Measurements from ENCODE around the gene PPP2R3B.
A peak's percentile ranks its signal among the peaks of the same experiment; 100 is the strongest.

Gene PPP2R3B

DNA sequence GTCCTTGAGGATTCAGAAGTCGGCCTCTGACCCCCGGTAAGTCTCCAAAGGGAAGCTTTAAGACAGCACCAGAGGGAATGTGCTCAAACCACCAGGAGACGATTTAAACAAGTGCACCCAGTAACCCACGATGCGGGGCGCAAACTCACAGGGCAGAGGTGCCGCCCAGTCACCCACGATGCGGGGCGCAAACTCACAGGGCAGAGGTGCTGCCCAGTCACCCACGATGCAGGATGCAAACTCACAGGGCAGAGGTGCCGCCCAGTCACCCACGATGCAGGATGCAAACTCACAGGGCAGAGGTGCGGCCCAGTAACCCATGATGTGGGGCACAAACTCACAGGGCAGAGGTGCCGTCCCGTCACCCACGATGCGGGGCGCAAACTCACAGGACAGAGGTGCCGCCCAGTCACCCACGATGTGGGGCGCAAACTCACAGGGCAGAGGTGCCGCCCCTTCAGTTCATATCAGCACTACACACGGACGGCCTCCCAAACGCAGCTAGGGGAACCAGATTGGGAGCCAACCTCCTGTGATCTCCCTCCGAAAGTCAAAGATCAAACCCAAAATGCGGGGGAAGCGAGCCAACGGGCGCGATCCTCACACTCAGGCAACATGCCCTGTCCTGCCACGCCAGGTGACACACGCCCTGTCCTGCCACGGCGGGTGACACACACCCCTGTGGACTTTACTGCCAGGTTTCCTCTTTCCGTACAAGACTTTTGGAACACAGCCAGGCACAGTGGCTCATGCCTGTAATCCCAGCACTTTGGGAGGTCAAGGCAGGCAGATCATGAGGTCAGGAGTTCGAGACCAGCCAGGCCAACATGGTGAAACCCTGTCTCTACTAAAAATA is 11.3 kb downstream of the PPP2R3B start:
- H3K36me3 ChIP-seq (ENCODE audit: low read depth): 0 out of 2 replicates have a peak, but pooled peaks cover 3% of the 10 kb centered on the region
- TF ChIP-seq, protein P1, sequence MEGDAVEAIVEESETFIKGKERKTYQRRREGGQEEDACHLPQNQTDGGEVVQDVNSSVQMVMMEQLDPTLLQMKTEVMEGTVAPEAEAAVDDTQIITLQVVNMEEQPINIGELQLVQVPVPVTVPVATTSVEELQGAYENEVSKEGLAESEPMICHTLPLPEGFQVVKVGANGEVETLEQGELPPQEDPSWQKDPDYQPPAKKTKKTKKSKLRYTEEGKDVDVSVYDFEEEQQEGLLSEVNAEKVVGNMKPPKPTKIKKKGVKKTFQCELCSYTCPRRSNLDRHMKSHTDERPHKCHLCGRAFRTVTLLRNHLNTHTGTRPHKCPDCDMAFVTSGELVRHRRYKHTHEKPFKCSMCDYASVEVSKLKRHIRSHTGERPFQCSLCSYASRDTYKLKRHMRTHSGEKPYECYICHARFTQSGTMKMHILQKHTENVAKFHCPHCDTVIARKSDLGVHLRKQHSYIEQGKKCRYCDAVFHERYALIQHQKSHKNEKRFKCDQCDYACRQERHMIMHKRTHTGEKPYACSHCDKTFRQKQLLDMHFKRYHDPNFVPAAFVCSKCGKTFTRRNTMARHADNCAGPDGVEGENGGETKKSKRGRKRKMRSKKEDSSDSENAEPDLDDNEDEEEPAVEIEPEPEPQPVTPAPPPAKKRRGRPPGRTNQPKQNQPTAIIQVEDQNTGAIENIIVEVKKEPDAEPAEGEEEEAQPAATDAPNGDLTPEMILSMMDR (IDR thresholded peaks at IDR 0.05; ENCODE audit: poor library complexity, severe bottlenecking): no peak
- H3K27me3 ChIP-seq (ENCODE audit: insufficient read depth, poor library complexity, severe bottlenecking): peaks cover 30% of the 10 kb centered on the region
- H3K9me3 ChIP-seq (ENCODE audit: severe bottlenecking): no peaks in the 10 kb centered on the region
- ATAC-seq (ENCODE audit: low read depth) (no peak), DNase-seq (ENCODE audit: low spot score) (peak; percentile 69)
- H3K4me1 ChIP-seq (ENCODE audit: insufficient read depth, poor library complexity, severe bottlenecking): no peaks in the 10 kb centered on the region
- no peak overlapping the region for H3K4me3 ChIP-seq (ENCODE audit: severe bottlenecking)
- no peak overlapping the region for H3K27ac ChIP-seq (ENCODE audit: poor library complexity, severe bottlenecking)

DNA sequence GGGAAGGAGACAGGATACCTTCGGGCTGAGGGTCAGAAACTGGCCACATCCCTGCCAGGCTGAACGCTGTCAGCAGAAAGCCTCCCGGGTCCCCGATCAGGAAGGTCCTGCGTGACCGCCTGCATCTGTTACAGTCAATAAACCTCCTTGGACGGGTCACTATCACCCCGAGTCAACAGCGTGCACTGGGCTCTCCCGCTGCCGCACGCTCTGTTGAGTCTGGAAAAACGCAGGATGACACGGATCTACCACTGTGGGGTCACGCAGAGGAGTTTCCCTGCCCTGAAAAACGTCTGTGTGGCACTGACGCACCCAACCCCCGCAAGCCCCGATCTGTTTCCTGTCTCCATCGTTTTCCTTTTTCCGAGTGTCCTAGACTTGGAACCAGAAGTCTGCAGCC is 12.1 kb downstream of the PPP2R3B start:
- DNase-seq (ENCODE audit: low spot score): peak; percentile 68
- Histone ChIP-seq H3K4me1 (ENCODE audit: insufficient read depth, poor library complexity, severe bottlenecking) (no peaks in the 10 kb centered on the region), H3K27ac (ENCODE audit: poor library complexity, severe bottlenecking) (no peak overlapping the region), H3K9me3 (ENCODE audit: severe bottlenecking) (no peaks in the 10 kb centered on the region), H3K4me3 (ENCODE audit: severe bottlenecking) (no peak overlapping the region), H3K27me3 (ENCODE audit: insufficient read depth, poor library complexity, severe bottlenecking) (peaks cover 30% of the 10 kb centered on the region), H3K36me3 (ENCODE audit: low read depth) (0 out of 2 replicates have a peak, but pooled peaks cover 3% of the 10 kb centered on the region)
- ATAC-seq (ENCODE audit: low read depth): no peak
- TF ChIP-seq, protein P1 (IDR thresholded peaks at IDR 0.05; ENCODE audit: poor library complexity, severe bottlenecking): no peak

DNA sequence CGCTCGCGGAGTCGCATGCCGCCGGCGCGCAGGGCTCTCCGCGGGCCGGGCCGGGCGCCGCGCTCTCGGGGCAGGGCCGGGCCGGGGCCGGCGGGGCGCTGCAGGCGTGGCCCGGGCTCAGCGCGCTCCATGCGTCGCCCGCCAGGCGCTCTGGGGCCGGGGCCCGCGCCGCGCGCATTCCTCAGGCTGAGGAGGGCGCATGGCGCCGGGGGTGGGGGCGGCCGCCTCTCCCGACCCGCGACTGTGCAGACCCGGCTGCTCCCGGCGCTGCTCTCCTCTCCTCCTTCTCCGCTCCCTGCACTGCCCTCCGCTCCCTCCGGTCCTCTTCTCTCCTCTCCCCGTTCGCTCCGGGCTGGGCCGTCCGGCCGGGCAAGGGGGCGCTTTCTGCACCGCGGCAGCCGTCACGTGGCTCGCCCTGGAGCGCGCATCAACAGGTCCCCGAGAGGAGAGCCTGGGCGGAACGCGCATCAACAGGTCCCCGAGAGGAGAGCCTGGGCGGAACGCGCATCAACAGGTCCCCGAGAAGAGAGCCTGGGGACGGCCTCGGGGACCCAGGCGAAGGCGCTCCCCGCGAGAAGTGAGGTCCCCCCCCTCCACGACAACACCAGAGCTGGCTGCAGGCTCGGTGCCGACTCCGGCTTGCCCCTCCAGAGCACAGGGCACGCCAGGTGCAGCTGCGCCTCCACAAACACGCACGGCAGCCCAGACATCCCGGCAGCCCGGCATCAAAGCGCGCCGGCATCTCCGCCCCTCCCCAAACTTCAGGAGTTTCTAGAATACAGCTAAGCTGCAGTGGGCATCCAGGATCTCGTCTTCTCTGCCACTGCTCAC is 12.9 kb downstream of the PPP2R3B start:
- Histone ChIP-seq H3K27me3 (ENCODE audit: insufficient read depth, poor library complexity, severe bottlenecking) (peaks cover 30% of the 10 kb centered on the region), H3K36me3 (ENCODE audit: low read depth) (0 out of 2 replicates have a peak, but pooled peaks cover 3% of the 10 kb centered on the region), H3K4me3 (ENCODE audit: severe bottlenecking) (peak overlapping the region; percentile 28), H3K9me3 (ENCODE audit: severe bottlenecking) (no peaks in the 10 kb centered on the region), H3K4me1 (ENCODE audit: insufficient read depth, poor library complexity, severe bottlenecking) (no peaks in the 10 kb centered on the region), H3K27ac (ENCODE audit: poor library complexity, severe bottlenecking) (no peak overlapping the region)
- ATAC-seq (ENCODE audit: low read depth): peak; percentile 73
- TF ChIP-seq, protein P1 (IDR thresholded peaks at IDR 0.05; ENCODE audit: poor library complexity, severe bottlenecking): no peak
- peak; percentile 76 for DNase-seq (ENCODE audit: low spot score)

DNA sequence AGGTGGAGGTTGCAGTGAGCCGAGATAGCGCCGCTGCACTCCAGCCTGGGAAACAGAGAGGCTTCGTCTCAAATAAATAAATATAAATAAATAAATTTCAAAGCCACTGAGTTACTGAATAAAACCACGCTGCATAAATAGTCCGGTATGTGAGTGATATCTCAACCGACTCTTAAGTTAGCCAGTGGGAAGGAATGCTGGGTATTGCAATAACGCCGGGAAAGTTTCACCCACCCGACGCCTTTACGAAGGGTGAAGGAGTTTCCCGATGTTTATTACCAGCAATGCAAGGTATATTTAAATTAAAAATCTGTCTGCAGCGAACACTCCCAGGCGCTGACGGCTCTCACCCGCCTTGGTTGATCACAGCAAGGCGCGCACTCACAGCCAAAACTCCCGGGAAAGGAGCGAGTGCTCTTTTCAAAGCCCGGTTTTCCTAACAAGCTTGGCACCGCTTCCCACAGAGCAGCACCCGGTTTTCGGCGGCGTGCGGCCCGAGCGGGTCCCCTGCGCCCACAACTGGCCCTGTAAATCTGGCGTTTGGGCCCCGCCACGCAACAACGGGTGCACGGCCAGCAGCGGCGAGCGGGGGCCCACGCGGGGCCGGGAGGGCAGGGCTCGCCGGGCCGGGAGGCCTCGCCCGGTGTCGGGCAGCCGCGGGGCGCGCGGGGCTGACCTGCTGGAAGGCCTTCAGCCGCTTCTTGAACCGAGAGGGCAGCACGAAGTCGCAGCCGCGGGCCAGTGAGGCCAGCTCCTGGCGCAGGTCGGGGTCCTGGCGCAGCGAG is 13.7 kb downstream of the PPP2R3B start:
- no peak for DNase-seq (ENCODE audit: low spot score)
- peak overlapping the region; percentile 28 for H3K4me3 ChIP-seq (ENCODE audit: severe bottlenecking)
- H3K27me3 ChIP-seq (ENCODE audit: insufficient read depth, poor library complexity, severe bottlenecking): peaks cover 30% of the 10 kb centered on the region
- ATAC-seq (ENCODE audit: low read depth): no peak
- no peaks in the 10 kb centered on the region for H3K4me1 ChIP-seq (ENCODE audit: insufficient read depth, poor library complexity, severe bottlenecking)
- H3K27ac ChIP-seq (ENCODE audit: poor library complexity, severe bottlenecking): no peak overlapping the region
- 0 out of 2 replicates have a peak, but pooled peaks cover 3% of the 10 kb centered on the region for H3K36me3 ChIP-seq (ENCODE audit: low read depth)
- H3K9me3 ChIP-seq (ENCODE audit: severe bottlenecking): no peaks in the 10 kb centered on the region
- TF ChIP-seq, protein P1 (IDR thresholded peaks at IDR 0.05; ENCODE audit: poor library complexity, severe bottlenecking): no peak
